Parathyroid adenoma (tissue), 2 donors: ENCODE results near the gene PTGIR.

Experiments
- H2AFZ ChIP-seq: fragments of 300-600 bp; sonication (generic); one replicate; pipeline ENCODE4 v1.7.0; 2017; ENCODE audit warnings: antibody characterized with exemption, mild to moderate bottlenecking
- H3K27ac ChIP-seq: fragments of 300-600 bp; sonication (generic); one replicate; pipeline ENCODE4 v1.7.0; 2017
- H3K27me3 ChIP-seq: fragments of 300-600 bp; sonication (generic); one replicate; pipeline ENCODE4 v1.7.0; 2017; ENCODE audit warnings: low read length; ENCODE audit not compliant: control insufficient read depth, insufficient read depth
- H3K36me3 ChIP-seq: fragments of 300-600 bp; sonication (generic); one replicate; pipeline ENCODE4 v1.7.0; 2017; ENCODE audit warnings: low read length; ENCODE audit not compliant: control insufficient read depth, insufficient read depth
- H3K4me1 ChIP-seq: fragments of 300-600 bp; sonication (generic); one replicate; pipeline ENCODE4 v1.7.0; 2017; ENCODE audit warnings: control low read depth
- H3K4me2 ChIP-seq: fragments of 300-600 bp; sonication (generic); one replicate; pipeline ENCODE4 v1.7.0; 2017; ENCODE audit warnings: low read length
- H3K4me3 ChIP-seq: fragments of 300-600 bp; sonication (generic); one replicate; pipeline ENCODE4 v1.7.0; 2017; ENCODE audit warnings: low read depth, low read length
- H3K79me2 ChIP-seq: fragments of 300-600 bp; sonication (generic); one replicate; pipeline ENCODE4 v1.7.0; 2017; ENCODE audit warnings: control low read depth
- H3K9ac ChIP-seq: fragments of 300-600 bp; sonication (generic); one replicate; pipeline ENCODE4 v1.7.0; 2017; ENCODE audit warnings: mild to moderate bottlenecking
- H3K9me3 ChIP-seq: fragments of 300-600 bp; sonication (generic); one replicate; pipeline ENCODE4 v1.7.0; 2017; ENCODE audit warnings: low read length; ENCODE audit not compliant: control insufficient read depth
- TF ChIP-seq, protein P1 (sequence below): fragments of 300-600 bp; sonication (generic); IDR thresholded peaks from one replicate; pipeline ENCODE4 v1.7.0; 2017; ENCODE audit warnings: antibody characterized with exemption, mild to moderate bottlenecking
- donor health status: primary hyperparathyroidism.

PTGIR gene

DNA sequence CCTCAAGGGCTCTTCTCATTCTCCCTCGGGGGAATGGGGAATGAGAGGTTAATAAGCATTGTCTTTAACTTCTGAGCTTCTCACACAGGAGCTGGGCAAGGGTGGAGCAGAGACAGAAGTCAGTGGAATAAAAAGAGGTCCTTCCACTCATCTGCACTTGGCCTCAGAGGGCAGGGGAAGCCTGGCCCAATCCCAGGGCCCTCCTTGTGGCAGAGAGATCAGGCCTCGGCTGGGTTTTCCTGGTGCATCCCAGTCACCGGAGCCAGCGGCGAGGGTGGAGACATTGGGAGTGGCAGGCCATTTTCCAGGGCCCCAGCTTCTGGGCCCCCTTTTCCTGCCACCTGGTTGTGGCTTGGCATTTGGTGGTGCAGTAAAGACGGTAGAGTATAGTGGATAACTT is 13.1 kb downstream of the PTGIR start:
- H3K4me2 ChIP-seq, result no peak overlapping the region
- H3K36me3 ChIP-seq, result no peaks in the 10 kb centered on the region
- no peak overlapping the region for H3K27ac ChIP-seq
- no peak overlapping the region for H2AFZ ChIP-seq
- H3K79me2 ChIP-seq, result no peaks in the 10 kb centered on the region
- no peaks in the 10 kb centered on the region for H3K4me1 ChIP-seq
- TF ChIP-seq, protein P1, sequence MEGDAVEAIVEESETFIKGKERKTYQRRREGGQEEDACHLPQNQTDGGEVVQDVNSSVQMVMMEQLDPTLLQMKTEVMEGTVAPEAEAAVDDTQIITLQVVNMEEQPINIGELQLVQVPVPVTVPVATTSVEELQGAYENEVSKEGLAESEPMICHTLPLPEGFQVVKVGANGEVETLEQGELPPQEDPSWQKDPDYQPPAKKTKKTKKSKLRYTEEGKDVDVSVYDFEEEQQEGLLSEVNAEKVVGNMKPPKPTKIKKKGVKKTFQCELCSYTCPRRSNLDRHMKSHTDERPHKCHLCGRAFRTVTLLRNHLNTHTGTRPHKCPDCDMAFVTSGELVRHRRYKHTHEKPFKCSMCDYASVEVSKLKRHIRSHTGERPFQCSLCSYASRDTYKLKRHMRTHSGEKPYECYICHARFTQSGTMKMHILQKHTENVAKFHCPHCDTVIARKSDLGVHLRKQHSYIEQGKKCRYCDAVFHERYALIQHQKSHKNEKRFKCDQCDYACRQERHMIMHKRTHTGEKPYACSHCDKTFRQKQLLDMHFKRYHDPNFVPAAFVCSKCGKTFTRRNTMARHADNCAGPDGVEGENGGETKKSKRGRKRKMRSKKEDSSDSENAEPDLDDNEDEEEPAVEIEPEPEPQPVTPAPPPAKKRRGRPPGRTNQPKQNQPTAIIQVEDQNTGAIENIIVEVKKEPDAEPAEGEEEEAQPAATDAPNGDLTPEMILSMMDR, result no peak
- no peaks in the 10 kb centered on the region for H3K9me3 ChIP-seq
- no peak overlapping the region for H3K4me3 ChIP-seq
- H3K9ac ChIP-seq, result no peak overlapping the region
- no peaks in the 10 kb centered on the region for H3K27me3 ChIP-seq

DNA sequence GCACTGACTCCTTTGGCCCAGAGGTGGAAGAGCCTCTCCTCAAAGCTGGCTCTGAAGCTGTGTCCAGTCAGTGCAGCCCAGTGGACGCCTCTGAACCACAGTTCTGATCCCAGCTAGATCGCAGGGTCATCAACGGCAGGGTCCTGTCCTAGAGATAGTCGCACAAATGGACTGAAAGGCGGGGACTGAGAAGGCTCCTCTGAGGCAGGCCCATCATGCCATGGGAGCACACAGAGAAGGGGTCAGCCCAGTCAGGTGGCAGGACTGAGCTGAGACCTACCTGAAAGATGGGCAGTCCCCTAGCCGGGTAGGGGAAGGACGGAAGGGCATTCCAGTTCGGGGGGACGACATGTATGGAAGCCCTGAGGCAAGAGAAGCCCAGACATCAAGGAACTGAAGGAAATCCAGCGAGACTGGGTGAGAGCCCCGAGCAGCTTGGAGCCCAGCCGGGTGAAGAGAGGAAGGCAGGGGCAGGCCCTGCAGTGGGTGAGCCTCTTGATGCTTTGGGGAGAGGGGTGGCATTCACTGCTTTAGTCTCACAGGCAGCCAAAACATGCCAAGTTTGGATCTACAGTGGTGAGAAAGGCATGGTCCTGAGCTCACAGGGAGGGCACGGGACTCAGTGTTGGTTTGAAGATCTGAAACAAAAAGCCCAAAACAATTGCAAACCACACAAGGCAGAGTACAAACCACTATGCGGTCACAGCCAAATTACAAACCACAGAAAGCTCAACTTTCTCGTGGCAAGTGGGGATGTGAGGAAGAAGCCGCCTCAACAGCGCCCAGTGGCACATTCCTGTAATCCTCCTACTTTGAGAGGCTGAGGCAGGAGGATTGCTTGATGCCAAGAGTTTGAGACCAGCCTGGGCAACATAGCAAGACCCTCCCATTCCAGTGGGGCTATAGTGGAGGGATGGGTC is 13.8 kb downstream of the PTGIR start:
- Histone ChIP-seq H3K36me3 (no peaks in the 10 kb centered on the region), H3K4me2 (no peak overlapping the region), H3K4me1 (no peaks in the 10 kb centered on the region), H3K9me3 (no peaks in the 10 kb centered on the region), H3K79me2 (no peaks in the 10 kb centered on the region), H3K27ac (no peak overlapping the region), H2AFZ (no peak overlapping the region), H3K4me3 (no peak overlapping the region), H3K27me3 (no peaks in the 10 kb centered on the region), H3K9ac (no peak overlapping the region)
- TF ChIP-seq, protein P1, result no peak

DNA sequence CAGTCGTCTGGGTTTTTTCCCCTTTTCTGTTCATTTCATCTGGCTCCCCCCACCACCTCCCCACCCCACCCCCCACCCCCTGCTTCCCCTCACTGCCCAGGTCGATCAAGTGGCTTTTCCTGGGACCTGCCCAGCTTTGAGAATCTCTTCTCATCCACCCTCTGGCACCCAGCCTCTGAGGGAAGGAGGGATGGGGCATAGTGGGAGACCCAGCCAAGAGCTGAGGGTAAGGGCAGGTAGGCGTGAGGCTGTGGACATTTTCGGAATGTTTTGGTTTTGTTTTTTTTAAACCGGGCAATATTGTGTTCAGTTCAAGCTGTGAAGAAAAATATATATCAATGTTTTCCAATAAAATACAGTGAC is 14.5 kb downstream of the PTGIR start:
- H3K27me3 ChIP-seq, result no peaks in the 10 kb centered on the region
- no peak overlapping the region for H3K4me2 ChIP-seq
- H3K9me3 ChIP-seq, result no peaks in the 10 kb centered on the region
- H3K4me3 ChIP-seq, result no peak overlapping the region
- H2AFZ ChIP-seq, result no peak overlapping the region
- H3K27ac ChIP-seq, result no peak overlapping the region
- H3K9ac ChIP-seq, result no peak overlapping the region
- H3K79me2 ChIP-seq, result no peaks in the 10 kb centered on the region
- H3K36me3 ChIP-seq, result no peaks in the 10 kb centered on the region
- no peaks in the 10 kb centered on the region for H3K4me1 ChIP-seq
- TF ChIP-seq, protein P1, result no peak

DNA sequence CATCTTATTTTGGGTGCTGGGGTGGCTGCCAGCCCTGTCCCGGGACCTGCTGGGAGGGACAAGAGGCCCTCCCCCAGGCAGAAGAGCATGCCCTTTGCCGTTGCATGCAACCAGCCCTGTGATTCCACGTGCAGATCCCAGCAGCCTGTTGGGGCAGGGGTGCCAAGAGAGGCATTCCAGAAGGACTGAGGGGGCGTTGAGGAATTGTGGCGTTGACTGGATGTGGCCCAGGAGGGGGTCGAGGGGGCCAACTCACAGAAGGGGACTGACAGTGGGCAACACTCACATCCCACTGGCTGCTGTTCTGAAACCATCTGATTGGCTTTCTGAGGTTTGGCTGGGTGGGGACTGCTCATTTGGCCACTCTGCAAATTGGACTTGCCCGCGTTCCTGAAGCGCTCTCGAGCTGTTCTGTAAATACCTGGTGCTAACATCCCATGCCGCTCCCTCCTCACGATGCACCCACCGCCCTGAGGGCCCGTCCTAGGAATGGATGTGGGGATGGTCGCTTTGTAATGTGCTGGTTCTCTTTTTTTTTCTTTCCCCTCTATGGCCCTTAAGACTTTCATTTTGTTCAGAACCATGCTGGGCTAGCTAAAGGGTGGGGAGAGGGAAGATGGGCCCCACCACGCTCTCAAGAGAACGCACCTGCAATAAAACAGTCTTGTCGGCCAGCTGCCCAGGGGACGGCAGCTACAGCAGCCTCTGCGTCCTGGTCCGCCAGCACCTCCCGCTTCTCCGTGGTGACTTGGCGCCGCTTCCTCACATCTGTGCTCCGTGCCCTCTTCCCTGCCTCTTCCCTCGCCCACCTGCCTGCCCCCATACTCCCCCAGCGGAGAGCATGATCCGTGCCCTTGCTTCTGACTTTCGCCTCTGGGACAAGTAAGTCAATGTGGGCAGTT is 15.1 kb downstream of the PTGIR start:
- no peak overlapping the region for H3K4me3 ChIP-seq
- H3K9ac ChIP-seq, result no peak overlapping the region
- TF ChIP-seq, protein P1, result no peak
- no peak overlapping the region for H3K4me2 ChIP-seq
- no peak overlapping the region for H3K27ac ChIP-seq
- no peaks in the 10 kb centered on the region for H3K4me1 ChIP-seq
- H3K36me3 ChIP-seq, result no peaks in the 10 kb centered on the region
- H3K9me3 ChIP-seq, result no peaks in the 10 kb centered on the region
- H3K79me2 ChIP-seq, result peaks cover under 1% of the 10 kb centered on the region
- H2AFZ ChIP-seq, result no peak overlapping the region
- no peaks in the 10 kb centered on the region for H3K27me3 ChIP-seq
